ENCODE data around the gene CHST4.
"Not testable (repeated sequence)": the region's sequence is repeated elsewhere in the genome, so short reads cannot be mapped to it uniquely, and the experiment has no call there.

The CHST4 gene

GRCh38 chr16:71524566-71525553 is 1.4 kb upstream of the CHST4 start:
- no peak for DNase-seq

GRCh38 chr16:71528257-71528656 is 2.0 kb downstream of the CHST4 start:
- no peak for DNase-seq

DNA sequence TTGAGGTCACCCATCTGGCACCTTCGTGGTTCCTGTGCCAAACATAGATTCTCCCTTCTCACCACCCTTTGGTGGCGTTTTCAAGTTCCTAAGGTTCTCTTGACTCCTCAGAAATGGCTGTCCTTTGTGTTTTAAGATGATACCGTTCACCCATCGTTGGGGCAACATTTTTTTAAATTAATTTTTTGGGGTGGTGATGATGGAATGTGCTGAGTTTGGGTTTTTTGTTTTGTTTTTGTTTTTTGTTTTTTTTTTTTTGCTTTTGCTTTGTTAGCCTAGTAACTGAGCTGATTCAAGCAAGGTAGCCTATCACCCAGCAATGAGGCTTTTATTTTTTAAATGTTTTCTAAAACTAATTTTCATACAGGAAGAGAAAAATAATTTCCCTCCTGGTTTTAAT is 2.6 kb downstream of the CHST4 start:
- no peak for DNase-seq

GRCh38 chr16:71532366-71532765 is 6.1 kb downstream of the CHST4 start:
- no peak for DNase-seq

DNA sequence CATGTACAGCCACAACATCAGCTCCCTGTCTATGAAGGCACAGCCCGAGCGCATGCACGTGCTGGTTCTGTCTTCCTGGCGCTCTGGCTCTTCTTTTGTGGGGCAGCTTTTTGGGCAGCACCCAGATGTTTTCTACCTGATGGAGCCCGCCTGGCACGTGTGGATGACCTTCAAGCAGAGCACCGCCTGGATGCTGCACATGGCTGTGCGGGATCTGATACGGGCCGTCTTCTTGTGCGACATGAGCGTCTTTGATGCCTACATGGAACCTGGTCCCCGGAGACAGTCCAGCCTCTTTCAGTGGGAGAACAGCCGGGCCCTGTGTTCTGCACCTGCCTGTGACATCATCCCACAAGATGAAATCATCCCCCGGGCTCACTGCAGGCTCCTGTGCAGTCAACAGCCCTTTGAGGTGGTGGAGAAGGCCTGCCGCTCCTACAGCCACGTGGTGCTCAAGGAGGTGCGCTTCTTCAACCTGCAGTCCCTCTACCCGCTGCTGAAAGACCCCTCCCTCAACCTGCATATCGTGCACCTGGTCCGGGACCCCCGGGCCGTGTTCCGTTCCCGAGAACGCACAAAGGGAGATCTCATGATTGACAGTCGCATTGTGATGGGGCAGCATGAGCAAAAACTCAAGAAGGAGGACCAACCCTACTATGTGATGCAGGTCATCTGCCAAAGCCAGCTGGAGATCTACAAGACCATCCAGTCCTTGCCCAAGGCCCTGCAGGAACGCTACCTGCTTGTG is 10.7 kb downstream of the CHST4 start:
- no peak for DNase-seq

GRCh38 chr16:71537643-71538042 is 11.4 kb downstream of the CHST4 start:
- DNase-seq = no peak

DNA sequence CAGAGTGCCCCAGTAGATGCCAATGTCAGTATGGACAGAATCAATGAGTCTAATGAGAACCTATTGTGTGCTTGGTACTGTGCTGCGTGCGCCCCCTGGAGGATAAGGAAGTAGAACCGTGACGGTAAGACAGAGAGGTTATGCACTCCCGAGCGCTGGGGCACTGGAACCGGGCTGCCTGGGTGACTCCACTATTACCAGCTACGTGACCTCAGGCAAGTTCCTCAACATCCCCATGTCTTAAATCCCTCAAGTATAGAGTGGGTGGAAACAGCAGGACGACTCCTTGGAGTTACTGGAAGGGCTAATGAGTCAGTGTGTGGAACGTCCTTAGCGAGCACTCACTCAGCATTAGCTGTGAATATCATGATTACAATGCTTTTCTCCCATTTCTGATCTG is 16.2 kb downstream of the CHST4 start:
- no peak for DNase-seq

DNA sequence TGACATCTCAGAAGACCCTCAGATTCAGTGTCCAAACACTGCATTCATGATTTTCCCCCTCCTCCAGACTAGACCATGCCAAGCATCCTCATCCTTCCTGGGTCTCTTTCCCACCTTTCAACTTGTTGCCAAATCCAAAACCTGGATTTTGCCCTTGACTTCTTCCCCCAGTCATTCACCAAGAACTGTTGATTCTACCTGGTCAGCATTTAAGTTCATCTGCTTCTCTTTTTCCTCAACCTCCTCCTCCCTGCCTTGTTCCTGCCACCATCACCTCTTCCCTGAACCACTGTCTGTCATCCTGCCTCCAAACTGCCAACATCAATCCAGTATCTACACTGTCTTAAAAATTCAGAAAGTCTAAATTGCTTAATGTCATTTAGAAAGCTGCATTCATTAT is 20.9 kb downstream of the CHST4 start:
- no peak for DNase-seq

GRCh38 chr16:71552698-71553503 is 26.7 kb downstream of the CHST4 start:
- DNase-seq = no peak

DNA sequence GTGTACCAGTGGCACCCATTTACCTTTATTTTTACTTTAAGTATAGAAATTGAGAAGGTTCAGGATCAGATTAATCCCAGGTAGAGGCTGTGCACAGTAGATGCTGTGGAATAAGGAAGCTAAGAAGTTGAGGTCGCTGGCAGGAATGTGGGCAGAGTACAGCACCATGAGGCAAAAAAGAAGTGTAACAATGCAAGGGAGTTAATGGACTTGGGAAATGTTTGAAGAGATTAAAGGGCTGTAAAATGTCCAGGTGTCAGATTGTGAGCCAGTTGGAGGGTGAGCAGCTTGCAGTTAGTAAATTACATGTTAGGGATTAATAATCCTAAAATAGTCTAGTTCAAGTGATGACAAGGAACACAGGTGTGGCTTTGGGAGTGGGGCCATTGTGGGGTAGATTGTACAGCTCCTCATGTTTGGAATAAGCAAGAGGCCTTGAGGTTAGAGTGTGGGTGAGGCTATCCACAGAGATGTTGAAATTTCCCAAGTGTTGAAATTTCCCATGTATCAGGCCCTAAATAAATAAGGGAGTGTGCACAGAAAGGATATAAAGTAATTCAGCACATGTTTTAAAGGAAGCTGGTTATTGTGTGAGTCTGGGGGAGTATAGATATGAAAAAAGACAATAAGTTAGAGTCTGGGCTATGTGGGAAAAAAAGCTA is 29.1 kb downstream of the CHST4 start:
- no peak for DNase-seq

- DNase-seq = no peak
Measured at GRCh38 chr16:71557299-71557698, 31.1 kb downstream of the CHST4 start.

DNA sequence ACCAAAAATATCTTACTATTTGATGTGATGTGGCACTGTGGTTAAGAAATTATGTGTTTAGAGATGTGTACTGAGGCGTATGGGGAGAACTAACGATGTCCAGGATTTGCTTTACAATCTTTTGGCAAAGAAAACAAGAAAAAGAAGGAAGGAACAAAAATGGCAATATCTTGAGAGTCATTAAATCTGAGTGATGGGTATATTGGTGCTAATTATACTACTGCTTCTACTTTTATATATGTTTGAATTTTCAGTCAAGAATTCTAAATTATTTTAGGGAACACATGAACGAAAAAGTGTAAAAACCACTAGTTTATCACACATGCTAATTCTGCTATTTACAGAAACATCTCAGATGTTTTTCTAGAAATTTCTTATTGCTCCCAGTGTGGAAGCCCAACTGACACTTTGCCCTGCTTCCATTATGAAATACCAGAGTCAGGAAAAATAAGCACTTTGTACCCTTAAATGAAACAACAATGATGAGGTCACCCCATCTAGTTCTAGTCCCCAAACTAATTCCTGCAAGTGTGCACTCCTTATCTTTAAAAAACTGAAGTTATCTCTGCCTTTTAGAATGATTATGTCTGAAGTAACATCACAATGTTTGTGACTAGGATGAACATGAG is 31.8 kb downstream of the CHST4 start:
- no peak for DNase-seq

DNA sequence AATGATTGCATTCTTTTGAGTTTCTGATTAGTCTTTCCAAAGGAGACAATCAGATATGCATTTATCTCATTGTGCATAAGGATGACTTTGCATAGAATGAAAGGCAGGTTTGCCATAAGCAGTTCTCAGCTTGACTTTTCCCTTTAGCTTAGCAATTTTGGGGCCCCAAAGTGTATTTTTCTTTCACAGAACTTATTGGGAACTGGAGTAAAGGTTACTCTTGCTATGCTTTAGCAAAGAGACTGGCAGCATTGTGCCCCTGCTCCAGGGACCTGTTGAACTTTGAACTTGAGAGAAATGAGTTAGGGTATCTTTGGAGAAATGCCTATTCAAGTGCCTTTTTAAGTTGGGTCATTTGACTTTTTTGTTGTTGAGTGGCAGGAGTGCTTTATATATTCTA is 33.6 kb downstream of the CHST4 start:
- no peak for DNase-seq

DNA sequence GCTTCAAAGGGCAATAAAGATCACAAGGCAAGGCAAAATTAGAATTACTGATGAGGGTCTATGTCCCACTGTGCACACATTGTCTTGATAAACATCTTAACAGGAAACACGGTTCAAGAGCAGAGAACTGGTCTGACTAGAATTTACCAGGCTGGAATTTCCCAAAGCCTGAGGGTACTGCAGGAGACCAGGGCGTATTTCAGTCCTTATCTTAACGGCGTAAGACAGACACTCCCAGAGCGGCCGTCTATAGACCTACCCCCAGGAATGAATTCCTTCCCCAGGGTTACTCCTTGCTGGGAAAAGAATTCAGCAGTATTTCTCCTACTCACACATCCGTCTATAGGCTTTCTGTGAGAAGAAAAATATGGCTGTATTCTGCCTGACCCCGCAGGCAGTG is 35.7 kb downstream of the CHST4 start:
- DNase-seq = not testable (repeated sequence)

- no peak for DNase-seq
Measured at GRCh38 chr16:71562552-71562951, 36.3 kb downstream of the CHST4 start.

DNA sequence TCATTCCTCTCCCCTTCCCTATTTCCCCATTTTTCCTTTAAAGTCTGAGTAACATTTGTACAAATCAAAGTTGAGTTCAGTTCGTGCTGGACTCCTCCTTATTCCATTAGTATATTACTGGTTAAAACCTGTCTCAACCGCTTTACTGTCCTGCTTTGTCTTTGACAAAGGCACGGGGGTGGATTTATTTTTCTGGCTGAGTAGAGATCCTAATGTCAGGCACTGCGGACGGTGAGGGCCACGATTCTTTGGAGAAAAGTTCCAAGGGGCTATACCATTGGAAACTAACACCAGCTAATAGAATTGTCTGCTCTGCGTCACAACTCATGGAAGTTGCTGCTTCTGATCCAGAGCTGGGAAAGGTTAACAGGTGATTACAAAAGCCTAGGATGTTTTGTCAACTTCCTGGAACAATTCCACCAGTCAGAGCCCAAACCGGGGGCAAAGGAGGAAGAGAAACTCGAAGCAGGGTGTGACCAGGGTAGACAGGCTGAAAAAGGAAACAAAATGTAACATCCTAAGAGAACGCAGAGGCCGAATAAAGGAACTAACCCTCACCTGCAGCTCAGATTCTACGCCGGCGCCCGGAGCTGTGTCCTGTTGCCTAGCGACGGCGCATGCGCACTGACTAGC is 38.2 kb downstream of the CHST4 start:
- DNase-seq = no peak

DNA sequence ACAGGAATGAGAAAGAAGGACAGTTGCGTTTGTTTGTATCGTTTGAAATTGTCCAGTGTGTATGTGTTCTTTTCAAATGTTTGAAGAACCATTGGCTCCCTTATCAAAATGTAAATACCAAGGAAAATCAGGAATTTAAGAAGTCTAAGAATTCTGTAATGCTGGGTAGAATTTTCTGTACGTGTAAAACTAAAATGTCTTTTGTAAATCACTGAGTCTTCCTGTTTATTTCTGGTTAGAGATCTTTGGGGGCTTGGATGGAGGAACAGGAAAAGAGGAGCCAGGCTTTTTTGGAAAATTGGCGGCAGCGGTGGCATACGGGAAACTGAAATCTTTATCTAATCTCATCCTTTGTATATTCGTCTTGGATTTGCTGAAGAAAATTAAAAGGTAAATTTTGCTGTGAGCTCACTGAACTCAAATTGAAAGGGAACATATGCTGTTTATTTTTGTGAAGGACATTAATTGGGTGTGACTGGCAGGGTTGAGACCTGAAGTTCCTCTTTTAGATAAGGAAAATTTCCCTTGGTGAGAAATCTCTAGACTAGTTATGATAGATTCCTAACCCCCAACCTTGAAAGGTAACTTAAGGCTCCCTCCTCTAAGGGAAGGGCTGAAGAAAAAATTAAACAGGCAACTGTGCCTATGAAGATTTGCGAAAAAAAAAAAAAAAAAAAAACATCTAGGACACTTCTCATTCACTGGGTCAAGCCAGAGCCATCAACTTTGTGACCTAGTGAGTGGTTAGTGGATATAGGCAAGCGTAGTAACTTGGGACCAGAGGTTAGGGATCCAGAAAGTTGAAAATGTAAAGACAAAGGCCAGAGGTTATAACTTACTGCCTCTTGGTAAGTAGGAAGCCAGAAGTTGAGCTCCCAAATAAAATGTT is 39.8 kb downstream of the CHST4 start:
- DNase-seq = no peak

DNA sequence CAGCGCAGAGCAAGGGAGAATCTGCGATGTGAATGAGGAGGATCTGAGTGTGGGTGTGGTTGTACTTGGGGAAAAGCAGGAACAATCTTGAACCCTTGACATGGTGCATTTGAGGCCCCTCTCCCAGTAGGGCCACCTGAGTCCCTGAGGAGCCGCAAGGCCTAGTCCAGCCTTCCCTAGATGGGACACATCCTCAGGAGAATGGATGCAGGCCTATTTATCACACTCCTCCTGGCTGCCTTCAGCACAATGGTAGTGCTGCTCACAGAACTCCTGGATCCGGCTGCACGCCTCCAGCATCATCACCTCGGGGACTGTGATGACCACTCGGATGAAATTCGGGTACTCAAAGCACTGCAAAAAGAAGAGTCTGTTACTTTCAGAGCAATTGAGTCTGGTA is 41.7 kb downstream of the CHST4 start:
- DNase-seq = no peak

DNA sequence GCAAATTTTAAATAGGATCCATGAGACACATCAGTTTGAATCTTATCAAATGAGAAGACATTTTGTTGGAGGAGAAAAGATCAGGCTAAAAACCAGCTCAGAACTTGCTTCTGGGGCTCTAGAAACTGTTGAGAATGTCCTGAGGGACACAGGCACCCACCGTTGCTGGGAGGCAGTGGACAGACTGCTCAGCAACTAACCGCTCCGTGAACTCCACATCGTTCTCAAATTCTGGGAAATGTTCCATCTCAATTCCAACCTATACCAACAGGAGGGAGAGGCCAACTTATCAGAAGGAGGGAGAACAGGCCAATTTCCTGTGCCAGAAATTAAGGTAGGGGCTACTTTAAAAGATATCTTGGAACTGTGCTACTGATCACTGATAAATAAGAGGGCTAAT is 42.3 kb downstream of the CHST4 start:
- no peak for DNase-seq

DNA sequence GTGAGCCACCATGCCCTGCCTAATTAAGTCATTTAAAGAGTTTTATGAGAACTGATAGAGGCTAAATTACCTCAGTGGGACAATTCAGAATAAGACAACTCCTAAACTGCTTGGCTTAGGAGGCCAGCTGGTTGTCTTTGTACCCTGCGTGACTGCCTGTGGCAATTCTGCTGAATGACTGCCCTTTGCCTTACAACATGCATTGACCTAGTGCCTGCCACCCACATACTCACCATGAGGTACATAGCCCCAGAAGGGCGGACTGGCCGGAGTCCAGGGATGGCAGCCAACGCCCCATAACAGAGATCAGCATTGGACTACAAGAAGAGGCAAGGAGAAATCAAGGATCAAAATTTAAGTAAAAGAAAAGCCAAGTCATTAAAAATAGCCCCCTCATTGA is 43.4 kb downstream of the CHST4 start:
- DNase-seq = no peak

DNA sequence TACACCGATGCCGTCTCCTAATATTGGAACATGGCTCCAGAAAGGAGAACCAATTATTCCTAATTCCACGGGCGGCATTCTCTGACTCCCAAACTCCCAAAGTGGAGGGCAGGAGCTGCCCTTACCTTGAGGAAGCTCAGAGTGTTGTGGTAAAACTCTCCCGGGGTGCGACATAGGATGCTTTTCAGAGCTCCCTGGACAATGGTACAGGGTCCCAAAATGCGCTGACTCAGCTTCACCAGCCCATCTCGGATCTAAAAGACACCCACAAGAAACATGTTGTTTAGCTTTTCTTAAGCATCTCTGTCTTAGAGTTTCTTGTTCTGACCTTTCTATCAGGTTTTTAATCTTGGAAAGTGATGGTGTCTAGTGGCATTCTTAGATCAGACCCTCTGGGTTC is 43.9 kb downstream of the CHST4 start:
- no peak for DNase-seq
